ENCODE results near the gene HSPG2. TPM values are rescaled to one million over a fixed set of nuclear protein-coding genes. Genes with fewer than 3 reads are reported as not detected.

The HSPG2 gene
- total RNA-seq, 1 experiment from 2014 or later, result 235 TPM

DNA sequence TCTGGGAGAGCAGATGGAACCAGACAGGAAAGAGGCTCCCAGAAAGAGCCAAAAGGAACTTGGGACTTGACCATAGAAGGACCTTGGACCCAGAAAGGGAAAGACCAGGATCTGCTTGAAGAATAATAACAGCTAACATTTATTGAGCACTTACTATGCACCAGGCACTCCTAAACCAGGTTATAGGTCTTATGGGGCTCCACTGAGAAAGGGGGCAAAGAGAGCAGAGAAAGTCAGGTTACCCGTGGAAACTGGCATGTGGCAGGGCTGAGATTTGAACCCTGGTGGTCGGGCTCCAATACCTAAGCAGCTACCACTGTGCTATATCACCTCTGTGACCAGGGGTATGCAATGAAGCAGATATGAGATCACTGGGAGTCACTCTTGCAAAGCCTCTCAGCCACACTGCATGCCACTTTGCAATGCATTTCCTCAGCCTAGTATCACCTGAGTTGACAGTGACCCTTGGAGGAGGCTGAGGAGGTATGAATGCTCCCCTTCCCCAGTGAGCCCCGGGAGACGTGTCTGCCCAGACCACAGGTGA is 37.8 kb downstream of the HSPG2 start:
- no peak for DNase-seq (ENCODE audit: low spot score)

DNA sequence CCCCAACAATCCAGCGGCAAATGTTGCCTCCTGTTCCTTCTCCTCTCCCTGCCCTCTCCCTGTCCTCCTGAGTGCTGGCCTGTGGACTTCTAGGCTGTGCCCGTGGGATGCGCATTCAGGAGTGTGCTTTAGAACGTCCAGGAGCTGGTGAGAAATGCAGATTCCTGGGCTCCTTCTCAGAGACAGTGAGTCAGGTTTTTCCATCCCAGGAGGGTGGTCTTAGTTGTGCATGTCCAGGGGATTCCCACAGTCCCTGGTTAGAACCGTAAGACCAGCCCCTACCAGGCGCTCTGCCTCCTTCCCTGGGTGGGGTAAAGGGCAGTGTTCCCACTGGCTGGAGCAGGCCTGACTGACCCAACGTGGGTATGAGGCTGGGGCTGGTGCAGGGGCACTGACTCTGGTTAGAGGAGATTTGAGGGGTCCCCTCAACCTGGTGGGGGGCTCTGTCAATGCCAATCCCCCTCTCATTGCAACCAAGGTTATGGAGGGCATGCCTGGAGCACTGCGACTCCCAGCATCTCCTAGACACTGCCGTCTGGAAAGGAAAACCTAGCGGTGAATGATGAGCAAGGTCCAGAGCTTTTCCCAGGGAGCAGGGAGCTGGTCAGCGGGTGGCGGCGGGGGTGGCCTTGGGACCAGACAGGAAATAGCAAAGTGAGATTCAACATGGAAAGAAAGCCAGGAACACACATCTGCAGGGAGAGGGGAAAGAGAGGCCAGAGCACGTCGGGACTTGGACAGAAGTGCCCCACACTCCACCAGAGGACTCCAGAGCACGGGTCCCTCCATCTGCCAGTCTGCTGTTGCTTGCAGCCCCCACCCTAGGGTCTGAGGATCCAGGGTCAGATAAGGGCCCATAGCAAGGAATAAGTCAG is 38.5 kb downstream of the HSPG2 start:
- DNase-seq (ENCODE audit: low spot score), result no peak

DNA sequence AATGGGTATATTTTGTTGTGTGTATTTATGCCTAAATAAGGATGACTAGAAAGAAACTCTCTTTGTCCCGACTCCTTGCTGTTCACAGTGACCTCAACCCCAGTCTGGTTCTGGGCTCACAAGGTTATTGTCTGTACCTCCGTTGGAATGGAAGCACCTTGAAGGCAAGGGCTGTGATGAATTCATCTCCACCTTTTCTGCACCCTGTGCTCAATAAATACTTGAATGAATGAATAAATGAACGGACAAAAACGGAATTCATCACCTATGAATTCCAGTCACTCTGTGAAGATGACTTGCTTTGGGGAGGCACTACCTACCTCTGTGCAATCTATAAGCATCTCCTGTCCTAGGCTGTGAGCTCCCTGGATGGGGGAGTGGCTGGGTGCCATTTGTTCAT is 39.3 kb downstream of the HSPG2 start:
- DNase-seq (ENCODE audit: low spot score), result no peak

DNA sequence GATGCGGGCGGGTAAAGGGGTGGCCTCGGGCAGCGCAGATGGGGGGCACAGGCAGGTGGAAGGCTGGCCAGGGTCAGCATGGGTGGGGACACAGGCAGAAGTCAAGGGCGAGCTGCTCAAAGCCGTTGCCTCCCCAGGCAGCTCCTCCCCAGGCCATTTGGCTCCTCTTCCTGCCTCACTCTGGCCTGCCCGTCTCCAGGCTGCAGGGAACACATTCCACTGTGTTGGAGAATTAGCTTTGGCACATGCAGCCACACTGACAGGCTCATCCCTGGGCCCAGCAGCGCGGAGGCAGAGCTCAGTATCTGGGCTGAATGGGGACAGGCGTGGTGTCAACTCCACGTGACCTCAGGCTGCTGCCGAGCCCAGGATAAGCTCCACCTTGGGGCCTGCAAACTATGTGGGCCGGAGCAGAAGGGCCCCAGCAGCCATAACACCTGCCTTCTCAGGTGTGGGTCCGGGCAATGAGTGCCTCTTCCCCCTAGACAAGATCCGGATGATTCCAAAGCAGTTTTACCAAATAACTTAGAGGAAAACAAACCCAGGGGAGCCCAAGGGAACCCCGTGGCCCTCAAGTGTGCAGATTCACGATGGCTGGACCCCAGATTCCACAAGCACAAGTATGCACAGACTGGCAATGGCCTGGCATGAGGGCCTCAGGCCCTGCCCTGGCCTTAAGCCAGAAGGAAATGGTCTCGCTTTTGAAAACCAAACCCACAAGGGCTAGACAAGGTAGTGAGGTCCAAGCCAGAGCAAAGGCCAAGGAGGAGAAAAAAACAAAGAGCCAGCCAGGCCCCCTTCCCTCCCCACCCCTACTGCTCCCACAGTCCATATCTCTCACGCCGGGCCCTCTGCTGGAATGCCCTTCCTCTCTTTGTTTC is 40.2 kb downstream of the HSPG2 start:
- DNase-seq (ENCODE audit: low spot score), result peak; percentile 75

DNA sequence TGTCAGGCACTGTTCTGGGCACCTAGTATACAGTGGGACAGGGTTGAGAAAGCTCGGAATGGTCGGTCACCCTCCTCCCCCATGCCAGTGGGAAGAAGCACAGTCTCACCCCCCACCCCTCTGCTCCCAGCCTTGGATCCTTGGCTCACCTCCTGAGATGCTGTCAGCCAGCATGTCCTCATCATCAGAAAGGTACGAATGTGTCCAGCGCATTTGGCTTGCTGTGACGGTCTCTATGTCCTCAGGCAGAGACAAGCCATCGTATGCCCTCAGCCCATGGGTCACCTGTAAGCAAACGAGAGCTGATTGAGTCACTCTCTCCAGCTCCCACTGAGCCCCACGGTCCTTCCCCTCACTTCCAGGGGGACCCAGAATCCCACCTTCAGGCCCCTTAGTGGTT is 41.1 kb downstream of the HSPG2 start:
- DNase-seq (ENCODE audit: low spot score), result no peak

DNA sequence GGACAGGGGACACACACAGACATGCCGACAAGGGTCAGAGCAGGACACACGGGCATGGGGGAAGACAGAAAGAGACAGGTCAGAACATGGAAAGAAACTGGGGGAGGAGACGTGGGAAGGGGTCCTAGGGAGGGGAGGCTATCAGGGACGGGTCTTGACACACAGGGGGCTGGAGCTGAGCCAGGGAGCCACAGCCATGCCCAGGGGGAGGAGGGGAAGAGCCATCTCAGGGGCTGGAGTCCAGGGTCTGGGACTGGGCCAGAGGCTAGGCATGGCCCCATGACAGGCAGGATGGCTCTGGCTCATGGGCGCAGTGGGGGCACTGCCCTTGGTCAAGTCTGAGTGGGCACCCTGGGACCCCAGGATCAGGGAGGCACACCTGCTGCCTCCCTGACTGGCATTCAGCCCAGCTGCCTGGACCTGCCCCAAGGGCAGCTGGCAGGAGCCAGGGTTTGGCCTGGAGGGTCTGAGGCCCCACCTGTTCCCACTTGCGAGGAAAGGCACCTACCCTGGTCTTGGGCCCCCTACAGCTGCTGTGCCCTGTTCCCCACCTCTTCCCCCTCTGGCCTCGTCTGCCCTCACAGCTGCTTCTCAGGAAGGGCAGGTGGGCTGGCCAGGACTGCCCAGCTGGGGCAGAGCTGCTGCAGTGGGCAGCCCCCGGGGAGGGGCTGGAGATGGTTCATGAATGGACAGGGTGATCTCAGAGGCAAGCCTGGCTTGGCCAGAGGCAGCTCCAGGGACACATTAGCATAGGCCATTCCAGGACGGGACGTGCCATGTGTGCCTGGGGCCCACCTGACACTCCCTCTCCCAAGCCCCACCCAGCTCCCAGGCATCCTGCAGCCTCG is 42.9 kb downstream of the HSPG2 start:
- no peak for DNase-seq (ENCODE audit: low spot score)

DNA sequence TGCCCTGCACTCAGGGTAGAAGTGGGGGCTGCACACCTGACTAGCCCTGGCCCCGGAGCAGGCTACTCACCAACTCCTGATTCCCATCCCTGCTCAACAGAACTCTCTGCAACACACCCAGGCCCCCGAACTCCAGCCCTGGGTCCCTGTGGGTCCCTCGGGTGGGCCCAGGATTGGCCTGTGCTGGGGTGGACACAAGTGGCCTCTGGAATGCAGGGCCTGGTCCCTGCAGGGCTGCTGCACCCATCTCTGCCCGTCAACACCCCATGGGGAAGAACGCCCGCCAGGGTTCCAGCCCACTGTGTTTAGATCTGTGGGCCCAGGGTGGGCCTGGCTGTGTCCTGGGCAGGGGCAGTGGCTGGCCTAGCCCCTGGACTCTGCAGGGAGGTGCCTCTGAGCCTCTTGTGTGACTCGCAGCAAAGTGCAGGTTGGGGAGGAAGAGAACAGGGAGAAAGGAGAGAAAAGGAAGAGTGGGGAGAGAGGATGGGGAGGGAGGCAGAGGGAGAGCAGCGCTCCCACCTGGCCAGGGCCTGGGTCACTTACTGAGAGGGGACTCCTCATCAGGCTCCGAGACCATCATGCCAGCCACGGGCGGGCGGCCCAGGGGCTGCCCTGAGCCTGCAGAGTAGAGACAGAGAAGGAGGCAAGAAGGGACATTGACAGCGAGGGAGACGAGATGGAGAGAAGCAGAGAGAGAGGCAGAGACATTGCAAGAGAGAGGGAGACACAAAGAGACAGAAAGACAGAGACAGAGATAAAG is 43.9 kb downstream of the HSPG2 start:
- DNase-seq (ENCODE audit: low spot score), result no peak

DNA sequence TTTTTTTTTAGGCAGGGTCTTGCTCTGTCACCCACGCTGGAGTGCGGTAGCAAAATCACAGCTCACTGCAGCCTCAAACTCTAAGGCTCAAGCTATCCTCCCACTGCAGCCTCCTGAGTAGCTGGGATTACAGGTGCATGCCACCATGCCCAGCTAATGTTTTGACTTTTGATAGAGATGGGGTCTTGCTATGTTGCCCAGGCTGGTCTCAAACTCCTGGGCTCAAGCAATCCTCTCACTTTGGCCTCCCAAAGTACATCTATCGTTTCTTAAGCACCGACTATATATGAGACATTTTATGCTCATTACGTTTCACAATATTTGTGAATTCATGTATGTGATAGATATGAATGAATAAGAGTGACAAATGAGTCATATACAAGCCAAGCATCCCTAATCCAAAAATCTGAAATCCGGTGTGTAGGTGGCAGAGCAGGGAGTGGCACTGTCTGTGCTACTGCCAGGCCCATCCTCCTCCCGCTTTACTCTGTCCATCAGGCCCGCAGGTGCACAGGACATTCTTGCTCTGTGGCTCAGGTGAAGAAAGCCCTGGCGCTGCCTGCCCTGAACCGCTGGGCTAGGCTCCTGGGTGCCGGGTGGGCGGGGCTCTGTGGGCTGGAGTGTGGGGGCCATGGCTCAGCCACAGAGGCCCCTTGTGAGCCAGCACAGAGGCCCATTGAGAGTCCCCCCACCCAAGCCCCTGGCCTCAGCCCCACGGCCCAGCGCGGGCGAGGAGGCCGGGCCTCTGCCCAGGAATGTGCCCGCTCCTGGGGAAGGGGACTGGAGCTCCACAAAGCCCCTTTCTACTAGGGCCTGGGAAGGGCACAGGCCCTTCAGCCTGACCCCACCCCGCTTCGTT is 45.3 kb downstream of the HSPG2 start:
- no peak for DNase-seq (ENCODE audit: low spot score)

DNA sequence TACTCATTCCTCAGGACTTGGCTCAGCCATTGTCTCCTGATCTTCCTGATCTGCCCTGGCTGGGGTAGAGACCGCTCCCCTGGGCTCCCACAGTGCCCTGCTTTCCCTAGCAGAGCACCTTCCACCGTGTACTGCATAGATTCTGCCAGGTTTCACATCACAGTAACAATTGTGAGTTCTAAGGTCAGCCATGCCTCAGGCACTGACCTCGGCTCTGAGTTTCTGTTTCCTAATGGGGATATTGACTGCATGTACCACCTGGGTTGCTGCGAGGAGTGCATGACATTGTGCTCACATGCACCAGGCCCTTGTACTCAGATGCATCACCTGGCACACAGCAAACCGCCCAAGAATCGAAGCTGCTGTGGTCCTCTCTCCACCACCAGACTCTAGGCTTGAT is 46.0 kb downstream of the HSPG2 start:
- DNase-seq (ENCODE audit: low spot score), result no peak

DNA sequence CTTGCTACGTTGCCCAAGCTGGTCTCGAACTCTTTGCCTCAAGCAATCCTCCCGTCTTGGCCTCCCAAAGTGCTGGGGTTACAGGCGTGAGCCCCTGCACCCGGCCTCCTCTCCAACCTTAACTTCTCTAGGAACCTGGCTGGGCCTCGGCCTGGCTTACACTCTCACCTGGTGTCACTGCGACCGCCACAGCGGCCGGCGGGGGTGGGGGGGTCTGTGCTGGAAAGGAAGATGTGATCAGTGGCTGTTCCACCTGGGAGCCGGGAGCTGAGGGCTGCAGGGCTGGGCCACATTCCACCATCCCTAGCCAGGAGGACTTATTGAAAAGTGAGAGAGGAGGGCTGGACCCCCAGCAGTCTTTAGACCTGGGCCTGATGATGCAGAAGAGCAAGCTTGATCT is 48.6 kb downstream of the HSPG2 start:
- no peak for DNase-seq (ENCODE audit: low spot score)

DNA sequence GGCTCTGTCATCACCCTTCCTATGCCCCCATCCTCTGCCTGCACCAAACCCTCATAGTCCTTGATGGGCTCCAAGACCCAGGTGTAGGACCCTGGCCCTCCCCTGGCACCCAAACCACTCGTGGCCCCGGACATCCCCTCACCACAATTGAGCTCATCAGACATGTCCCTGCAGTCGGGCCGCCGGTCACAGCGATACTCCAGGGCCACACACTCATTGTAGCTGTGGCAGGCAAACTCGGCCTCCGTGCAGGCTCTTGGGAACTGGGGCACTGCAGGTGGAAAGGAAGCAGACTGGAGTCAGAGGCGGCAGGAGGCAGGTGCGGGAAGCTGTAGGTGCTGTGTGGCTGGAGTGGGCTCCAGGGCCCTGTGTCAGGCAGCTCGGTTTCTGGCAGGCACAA is 49.3 kb downstream of the HSPG2 start:
- DNase-seq (ENCODE audit: low spot score), result no peak

DNA sequence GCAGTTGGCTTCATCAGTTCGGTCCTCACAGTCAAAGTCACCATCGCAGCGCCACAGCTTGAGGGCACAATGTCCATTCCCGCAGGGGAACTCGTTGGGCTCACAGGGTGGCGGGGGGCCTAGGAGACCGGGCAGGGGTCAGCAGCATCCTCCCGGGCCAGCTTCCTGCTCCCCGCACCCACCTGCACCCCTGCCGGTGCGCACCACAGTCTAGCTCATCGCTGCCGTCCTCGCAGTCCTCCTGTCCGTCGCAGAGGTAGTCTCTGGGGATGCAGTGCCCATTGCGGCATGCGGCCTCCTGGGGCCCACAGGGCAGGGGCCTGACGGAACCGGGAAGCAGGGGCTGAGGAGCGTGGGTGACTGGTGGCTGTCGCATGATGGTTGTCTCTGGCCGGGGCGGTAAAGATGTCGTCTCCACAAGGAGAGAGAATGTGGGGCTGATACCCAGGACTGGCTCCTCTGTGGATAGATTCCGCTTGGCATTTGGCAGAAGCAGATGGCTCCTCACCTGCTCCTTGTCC is 49.8 kb downstream of the HSPG2 start:
- DNase-seq (ENCODE audit: low spot score), result no peak

DNA sequence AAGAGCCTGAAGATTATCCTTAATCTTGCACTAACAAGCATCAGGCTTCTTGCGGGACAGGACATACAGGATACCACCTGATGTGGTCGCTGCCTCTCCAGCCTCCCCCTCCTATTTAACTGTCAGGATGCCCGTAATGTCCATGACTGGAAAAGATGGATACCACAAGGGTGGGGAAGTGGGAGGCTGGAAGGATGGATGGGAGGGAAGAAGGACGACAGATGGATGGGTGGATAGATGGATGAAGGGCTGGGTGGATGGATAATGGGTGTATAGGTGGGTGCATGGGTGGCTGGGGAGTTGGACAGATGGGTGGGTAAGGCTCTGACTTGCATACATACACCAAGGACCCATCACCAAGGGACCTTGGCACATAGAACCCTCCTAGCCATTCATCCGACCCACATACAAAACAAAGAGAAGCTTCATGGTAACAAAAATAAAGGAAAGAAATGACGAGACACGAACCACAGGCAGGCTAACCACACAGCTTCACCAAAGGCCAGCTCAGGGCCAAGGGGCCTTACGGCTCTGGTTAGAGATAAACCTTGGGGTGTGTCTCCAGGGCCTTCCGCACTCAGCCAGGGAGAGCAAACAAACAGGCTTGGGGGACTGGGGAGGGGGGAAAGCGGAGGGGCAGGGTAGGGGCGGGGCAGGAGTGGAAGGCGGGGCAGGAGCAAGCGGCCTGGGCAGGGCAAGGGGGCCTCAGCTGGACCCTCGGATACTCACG is 50.5 kb downstream of the HSPG2 start:
- DNase-seq (ENCODE audit: low spot score), result no peak

DNA sequence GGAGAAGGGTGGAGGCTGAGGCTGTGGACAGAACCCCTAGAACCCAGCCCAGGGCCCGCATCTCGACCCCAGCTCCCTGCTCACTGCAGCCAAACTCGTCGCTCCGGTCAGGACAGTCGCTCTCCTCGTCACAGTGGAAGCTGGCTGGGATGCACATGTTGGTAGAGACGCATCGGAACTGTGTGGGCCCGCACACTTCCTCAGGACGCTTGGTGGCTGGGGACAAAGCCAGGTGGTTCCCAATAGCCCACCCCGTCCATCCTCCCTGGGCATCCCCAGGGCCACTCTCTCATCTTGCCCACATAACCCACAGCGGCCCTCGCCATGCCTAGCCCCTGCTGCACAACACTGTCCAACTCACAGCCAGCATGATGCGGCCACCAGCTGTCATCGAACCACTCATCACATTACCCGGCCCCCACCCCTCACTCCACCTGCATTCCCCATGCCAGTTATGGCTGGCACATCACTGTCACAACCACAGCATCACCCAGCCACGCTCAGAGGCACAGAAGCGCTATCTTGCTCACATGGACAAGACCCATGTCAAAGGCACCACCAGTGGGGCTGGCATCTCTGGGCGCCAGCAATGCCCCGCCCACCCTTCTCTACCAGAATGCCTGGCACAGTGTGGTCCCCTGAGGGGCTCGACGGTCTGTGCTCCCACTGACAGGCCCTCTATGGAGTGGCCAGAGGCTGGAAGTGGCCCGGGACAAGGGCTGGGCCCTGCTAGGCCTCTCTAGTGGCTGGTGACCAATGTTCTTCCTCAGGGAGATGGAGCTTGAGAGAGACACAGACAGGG is 51.7 kb downstream of the HSPG2 start:
- DNase-seq (ENCODE audit: low spot score), result no peak

DNA sequence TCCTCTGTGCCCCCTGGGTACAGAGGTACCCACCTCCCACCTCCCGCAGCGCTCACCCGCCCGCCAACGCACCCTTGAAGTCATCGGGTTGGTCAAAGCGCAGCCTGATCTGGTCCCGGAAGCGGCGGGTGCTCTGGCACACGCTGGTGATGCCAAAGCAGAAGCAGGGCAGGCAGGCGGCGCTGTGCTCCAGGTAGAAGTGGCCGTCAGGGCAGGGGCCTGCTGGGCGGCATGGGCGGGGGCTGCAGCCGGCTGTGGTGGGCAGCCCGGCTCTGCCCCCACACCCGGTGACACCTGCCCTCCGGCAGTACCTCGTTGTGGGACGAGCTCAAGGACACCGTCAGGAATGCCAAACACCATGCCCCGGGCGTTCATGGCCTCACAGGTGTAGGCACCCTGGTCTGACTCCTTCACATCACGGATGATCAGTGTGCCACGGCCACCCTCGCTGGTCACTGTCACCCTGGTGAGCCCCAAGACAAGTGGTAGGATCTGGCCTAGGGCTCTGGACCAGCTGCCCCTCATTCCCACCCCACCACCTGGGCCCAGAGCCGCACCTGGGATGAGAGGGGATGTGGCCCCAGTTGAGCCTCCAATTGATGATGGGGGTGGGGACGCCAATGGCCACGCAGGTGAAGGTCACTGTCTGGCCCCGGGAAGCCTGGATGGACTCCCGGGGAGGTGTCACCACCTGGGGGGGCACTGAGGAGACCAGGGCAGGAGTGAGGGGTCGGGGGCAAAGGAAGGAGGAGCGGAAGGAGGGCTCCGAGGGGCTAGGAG is 52.5 kb downstream of the HSPG2 start:
- DNase-seq (ENCODE audit: low spot score), result no peak

DNA sequence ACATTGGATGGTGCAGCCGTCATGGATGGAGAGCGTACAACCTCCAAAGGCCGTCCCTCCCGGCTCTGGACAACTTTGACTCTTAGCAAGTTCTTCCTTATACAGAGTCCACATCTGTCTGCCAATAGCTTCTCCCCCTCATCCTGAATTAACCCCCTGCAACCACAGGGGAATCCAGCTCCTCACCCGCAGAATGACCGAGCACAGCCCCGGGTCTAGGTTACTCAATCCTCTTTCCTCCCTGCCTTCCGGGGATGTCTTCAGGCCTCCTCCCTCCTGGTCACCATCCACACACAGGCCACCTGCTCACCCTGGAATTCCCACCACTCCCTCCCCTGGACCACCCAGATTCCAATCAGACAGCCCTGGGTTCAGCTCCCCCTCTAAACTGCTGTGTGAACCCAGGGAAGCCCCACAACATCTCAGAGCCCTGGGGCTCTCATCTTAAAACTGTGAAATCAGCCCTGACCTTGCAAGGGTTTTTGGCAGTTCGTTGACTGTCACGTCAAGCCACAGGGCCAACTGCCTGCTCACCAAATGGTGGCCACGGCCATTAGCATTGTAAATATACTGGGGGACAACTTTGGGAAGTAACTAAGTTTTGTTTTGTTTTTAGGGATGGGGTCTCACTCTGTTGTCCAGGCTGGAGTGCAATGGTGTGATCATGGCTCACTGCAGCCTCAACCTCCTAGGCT is 54.2 kb downstream of the HSPG2 start:
- no peak for DNase-seq (ENCODE audit: low spot score)

DNA sequence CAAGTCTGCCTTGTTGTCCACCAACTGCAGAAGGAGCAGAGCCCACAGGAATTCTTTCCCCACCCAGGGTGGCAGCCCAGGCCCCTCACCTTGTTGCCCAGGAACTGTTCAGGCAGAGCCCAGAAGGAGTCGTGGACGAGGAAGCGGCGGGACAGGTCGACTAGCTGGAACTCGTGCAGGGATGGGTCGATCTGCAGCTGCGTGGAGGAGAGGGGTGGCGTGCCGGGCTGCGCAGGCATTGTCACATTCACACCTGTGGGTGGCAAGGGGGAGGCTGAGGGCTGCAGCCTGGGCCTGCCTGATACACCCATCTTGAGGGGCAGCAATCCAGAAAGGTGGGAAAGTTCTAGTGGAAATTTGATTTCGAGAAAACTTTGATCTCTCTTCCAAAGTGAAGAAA is 55.9 kb downstream of the HSPG2 start:
- DNase-seq (ENCODE audit: low spot score), result no peak

Measured in HT-29 (cell line).